ENCODE measurements around the gene CELF5.
"Not testable (repeated sequence)": the region's sequence is repeated elsewhere in the genome, so short reads cannot be mapped to it uniquely, and the experiment has no call there.

Gene CELF5

GRCh38 chr19:3187662-3188511 is 36.6 kb upstream of the CELF5 start:
- DNase-seq (ENCODE audit: extremely low read depth, low read depth), result no peak
- TF ChIP-seq, protein P1, sequence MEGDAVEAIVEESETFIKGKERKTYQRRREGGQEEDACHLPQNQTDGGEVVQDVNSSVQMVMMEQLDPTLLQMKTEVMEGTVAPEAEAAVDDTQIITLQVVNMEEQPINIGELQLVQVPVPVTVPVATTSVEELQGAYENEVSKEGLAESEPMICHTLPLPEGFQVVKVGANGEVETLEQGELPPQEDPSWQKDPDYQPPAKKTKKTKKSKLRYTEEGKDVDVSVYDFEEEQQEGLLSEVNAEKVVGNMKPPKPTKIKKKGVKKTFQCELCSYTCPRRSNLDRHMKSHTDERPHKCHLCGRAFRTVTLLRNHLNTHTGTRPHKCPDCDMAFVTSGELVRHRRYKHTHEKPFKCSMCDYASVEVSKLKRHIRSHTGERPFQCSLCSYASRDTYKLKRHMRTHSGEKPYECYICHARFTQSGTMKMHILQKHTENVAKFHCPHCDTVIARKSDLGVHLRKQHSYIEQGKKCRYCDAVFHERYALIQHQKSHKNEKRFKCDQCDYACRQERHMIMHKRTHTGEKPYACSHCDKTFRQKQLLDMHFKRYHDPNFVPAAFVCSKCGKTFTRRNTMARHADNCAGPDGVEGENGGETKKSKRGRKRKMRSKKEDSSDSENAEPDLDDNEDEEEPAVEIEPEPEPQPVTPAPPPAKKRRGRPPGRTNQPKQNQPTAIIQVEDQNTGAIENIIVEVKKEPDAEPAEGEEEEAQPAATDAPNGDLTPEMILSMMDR (IDR thresholded peaks at IDR 0.05; ENCODE audit: low read depth, low read length), result no peak

- no peak for DNase-seq (ENCODE audit: extremely low read depth, low read depth)
- TF ChIP-seq, protein P1 (IDR thresholded peaks at IDR 0.05; ENCODE audit: low read depth, low read length), result no peak
Measured at GRCh38 chr19:3188627-3189596, 35.5 kb upstream of the CELF5 start.

DNA sequence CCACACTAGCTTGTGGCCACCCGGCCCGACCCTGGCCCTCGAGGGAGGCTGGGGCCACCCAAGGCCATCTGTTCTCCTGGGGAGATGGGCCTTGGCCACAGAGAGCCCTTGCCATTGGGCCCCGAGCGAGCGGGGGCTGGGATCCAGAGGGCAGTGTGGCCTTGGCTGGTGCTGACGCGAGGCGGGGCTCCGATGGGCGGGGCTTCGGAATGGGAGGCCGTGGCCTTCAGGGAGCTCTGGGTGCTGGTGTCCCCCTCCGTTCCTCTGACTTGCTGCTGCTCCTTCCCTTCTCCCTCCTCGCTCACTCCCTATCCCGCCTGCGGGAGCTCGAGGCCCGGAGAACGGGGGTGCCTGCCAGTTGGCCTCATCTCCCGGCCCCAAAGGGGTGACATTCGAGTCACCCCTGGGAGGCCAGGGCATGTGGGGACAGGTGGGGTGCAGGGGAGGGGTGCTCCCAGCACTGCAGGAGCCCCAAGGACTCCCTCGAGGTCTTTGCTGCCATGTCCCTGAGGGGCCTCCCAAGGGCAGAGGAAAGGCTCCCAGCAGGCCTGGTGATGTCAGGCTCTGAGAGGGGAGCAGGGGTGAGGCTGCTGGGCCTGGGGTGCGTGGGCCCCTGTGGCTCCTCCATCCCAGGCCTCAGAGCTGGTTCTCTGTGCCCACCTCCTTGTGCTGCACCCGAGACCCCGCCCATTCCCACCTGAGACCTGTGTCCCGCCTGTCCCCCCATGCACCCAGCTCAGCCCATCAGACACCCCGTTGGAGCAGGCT is 34.6 kb upstream of the CELF5 start:
- DNase-seq (ENCODE audit: extremely low read depth, low read depth), result no peak
- TF ChIP-seq, protein P1 (IDR thresholded peaks at IDR 0.05; ENCODE audit: low read depth, low read length), result no peak

DNA sequence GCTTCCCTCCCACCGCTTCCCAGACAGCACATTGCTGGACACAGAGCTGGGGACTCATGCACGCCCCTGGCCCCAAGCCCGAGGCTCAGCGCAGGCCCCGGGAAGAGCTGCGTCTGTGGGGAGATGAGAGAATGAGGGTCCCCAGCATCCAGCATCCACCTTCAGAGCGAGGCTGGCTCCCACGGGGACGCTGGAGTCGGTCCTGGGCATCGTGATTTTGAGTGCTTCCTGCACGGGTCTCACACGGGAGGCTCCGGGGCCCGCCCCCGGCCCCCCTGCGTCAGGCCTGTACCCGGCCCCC is 34.0 kb upstream of the CELF5 start:
- DNase-seq (ENCODE audit: extremely low read depth, low read depth), result no peak

DNA sequence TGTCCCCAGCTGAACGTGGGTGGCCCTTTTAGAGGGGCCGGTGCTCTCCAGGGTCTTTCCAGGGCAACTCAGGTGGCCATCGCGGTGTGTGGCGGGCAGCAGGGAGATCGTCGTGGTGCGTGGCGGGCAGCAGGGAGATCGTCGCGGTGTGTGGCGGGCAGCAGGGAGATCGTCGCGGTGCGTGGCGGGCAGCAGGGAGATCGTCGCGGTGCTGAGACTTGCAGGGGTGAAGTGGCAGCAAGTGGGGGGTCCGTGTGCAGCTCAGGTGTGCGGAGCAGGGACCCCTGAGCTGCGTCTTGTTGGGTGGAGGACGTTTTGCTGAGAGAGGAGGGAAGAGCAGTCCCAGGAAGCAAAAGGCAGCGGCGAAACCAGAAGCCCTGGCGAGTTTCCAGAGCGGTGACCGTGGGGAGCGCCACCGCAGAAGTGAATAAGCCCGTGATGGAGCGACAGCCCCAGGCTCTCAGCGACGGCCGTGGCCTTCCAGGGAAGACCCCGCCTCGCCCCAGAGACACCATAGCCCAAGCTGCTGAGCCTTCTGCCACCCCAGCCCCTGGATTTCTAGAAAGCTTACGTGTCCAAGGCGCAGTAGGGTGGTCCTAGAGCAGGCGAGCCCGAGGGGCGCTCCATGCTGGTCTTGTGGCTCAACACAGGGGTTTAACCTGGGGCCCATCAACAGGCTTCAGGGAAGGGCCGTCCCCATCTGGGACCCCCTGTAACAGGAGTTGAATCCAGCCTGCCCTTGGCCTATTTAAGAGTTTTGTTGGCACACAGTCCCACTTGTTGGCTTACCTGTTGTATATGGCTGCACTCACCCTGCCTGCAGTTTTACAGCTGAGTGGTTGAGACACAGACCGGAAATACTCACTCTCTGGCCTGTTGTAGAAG is 33.3 kb upstream of the CELF5 start:
- TF ChIP-seq, protein P1 (IDR thresholded peaks at IDR 0.05; ENCODE audit: low read depth, low read length), result no peak

More for the DNA sequence above, 34.0 kb upstream of the CELF5 start:
- TF ChIP-seq, protein P1 (IDR thresholded peaks at IDR 0.05; ENCODE audit: low read depth, low read length), result no peak

GRCh38 chr19:3191806-3192104 is 32.7 kb upstream of the CELF5 start:
- not testable (repeated sequence) for DNase-seq (ENCODE audit: extremely low read depth, low read depth)

More for the DNA sequence above, 33.3 kb upstream of the CELF5 start:
- no peak for DNase-seq (ENCODE audit: extremely low read depth, low read depth)

GRCh38 chr19:3192228-3192635 is 32.2 kb upstream of the CELF5 start:
- TF ChIP-seq, protein P1 (IDR thresholded peaks at IDR 0.05; ENCODE audit: low read depth, low read length), result no peak
- DNase-seq (ENCODE audit: extremely low read depth, low read depth), result no peak
